ENCODE measurements around the gene IRS2. TPM values are rescaled to one million over a fixed set of nuclear protein-coding genes. Genes with fewer than 3 reads are reported as not detected.

IRS2 gene
- polyA plus RNA-seq, 1 experiment: 1.5 TPM

GRCh38 chr13:109703250-109703649 lies 83.1 kb downstream of the IRS2 start:
- ChIA-PET CTCF (no interaction called here), POLR2A (no interaction called here)
- no peak for DNase-seq (ENCODE audit: low read depth, low spot score)
- Histone ChIP-seq H3K27ac (ENCODE audit: low read depth, low read length) (no peak overlapping the region), H3K4me3 (ENCODE audit: low read depth, low read length) (no peak overlapping the region), H3K27me3 (ENCODE audit: control insufficient read depth, insufficient read depth, low read length) (peaks cover 10% of the 10 kb centered on the region), H3K9me3 (ENCODE audit: control insufficient read depth, insufficient read depth, low read length) (peaks cover 4% of the 10 kb centered on the region; the same call in 1 of the 2 replicates)
- no peak for TF ChIP-seq CTCF (IDR thresholded peaks at IDR 0.05; ENCODE audit: low read depth, low read length)

Measured in AG04450 (cell line).